ENCODE data around the gene IL22RA2. TPM values are rescaled to one million over a fixed set of nuclear protein-coding genes. Genes with fewer than 3 reads are reported as not detected.

Gene IL22RA2
- total and polyA plus RNA-seq, 2 experiments from 2014 or later = not detected

- in situ Hi-C loops (cut with MboI) = no loop called here
- no peaks in the 10 kb centered on the region for H3F3A ChIP-seq (ENCODE audit: insufficient read depth)
- DNase-seq = no peak
- H3K27ac ChIP-seq = no peak overlapping the region
- H3K4me2 ChIP-seq (ENCODE audit: unreplicated experiment) = no peak overlapping the region
- H3K4me3 ChIP-seq = no peak overlapping the region
- peaks cover 7% of the 10 kb centered on the region; the same call in 1 of the 2 replicates for H3K79me2 ChIP-seq (ENCODE audit: insufficient read depth)
- H3K9me3 ChIP-seq (ENCODE audit: low read depth) = no peaks in the 10 kb centered on the region
- H4K20me1 ChIP-seq (ENCODE audit: insufficient read depth) = no peaks in the 10 kb centered on the region
- H3K36me3 ChIP-seq (ENCODE audit: low read depth) = peaks cover 69% of the 10 kb centered on the region
- no peaks in the 10 kb centered on the region for H3K4me1 ChIP-seq (ENCODE audit: insufficient read depth)
- H3K9ac ChIP-seq = no peak overlapping the region
- 95 to 100% methylated on average over 1 of the region's 1 CpG for WGBS, 2 experiments (ENCODE audit: low coverage in 1 of 2, low lambda C conversion rate in 2 of 2, missing lambda C conversion rate in 2 of 2)
- TF ChIP-seq EZH2 (IDR thresholded peaks at IDR 0.05; ENCODE audit: insufficient read depth, poor library complexity, severe bottlenecking) (no peak), EZH2phosphoT487 (IDR thresholded peaks at IDR 0.05; ENCODE audit: insufficient read depth, low read depth) (no peak)
- H3K9me2 ChIP-seq (ENCODE audit: insufficient read depth) = no peaks in the 10 kb centered on the region
- H3K27me3 ChIP-seq (replicated peaks; ENCODE audit: insufficient read depth) = no peaks in the 10 kb centered on the region
- no peak overlapping the region for H2AFZ ChIP-seq
Measured at GRCh38 chr6:137201006-137201405, 27.6 kb upstream of the IL22RA2 start.

- Histone ChIP-seq H3K36me3 (ENCODE audit: low read depth) (peaks cover 62% of the 10 kb centered on the region), H4K20me1 (ENCODE audit: insufficient read depth) (no peaks in the 10 kb centered on the region), H3K4me2 (ENCODE audit: unreplicated experiment) (no peak overlapping the region), H3K79me2 (ENCODE audit: insufficient read depth) (0 out of 2 replicates have a peak, but pooled peaks cover under 1% of the 10 kb centered on the region), H3K9me3 (ENCODE audit: low read depth) (no peaks in the 10 kb centered on the region), H3K4me1 (ENCODE audit: insufficient read depth) (no peaks in the 10 kb centered on the region), H3K4me3 (no peak overlapping the region), H3F3A (ENCODE audit: insufficient read depth) (no peaks in the 10 kb centered on the region), H3K9ac (no peak overlapping the region), H2AFZ (no peak overlapping the region), H3K27ac (no peak overlapping the region), H3K27me3 (replicated peaks; ENCODE audit: insufficient read depth) (no peaks in the 10 kb centered on the region), H3K9me2 (ENCODE audit: insufficient read depth) (no peaks in the 10 kb centered on the region)
- 79 to 84% methylated on average over 4 of the region's 4 CpGs for WGBS, 2 experiments (ENCODE audit: low coverage in 1 of 2, low lambda C conversion rate in 2 of 2, missing lambda C conversion rate in 2 of 2)
- DNase-seq = no peak
- in situ Hi-C loops (cut with MboI) = no loop called here
- TF ChIP-seq EZH2 (IDR thresholded peaks at IDR 0.05; ENCODE audit: insufficient read depth, poor library complexity, severe bottlenecking) = no peak
- TF ChIP-seq EZH2phosphoT487 (IDR thresholded peaks at IDR 0.05; ENCODE audit: insufficient read depth, low read depth) = no peak
Measured at GRCh38 chr6:137200288-137200687, 26.8 kb upstream of the IL22RA2 start.

DNA sequence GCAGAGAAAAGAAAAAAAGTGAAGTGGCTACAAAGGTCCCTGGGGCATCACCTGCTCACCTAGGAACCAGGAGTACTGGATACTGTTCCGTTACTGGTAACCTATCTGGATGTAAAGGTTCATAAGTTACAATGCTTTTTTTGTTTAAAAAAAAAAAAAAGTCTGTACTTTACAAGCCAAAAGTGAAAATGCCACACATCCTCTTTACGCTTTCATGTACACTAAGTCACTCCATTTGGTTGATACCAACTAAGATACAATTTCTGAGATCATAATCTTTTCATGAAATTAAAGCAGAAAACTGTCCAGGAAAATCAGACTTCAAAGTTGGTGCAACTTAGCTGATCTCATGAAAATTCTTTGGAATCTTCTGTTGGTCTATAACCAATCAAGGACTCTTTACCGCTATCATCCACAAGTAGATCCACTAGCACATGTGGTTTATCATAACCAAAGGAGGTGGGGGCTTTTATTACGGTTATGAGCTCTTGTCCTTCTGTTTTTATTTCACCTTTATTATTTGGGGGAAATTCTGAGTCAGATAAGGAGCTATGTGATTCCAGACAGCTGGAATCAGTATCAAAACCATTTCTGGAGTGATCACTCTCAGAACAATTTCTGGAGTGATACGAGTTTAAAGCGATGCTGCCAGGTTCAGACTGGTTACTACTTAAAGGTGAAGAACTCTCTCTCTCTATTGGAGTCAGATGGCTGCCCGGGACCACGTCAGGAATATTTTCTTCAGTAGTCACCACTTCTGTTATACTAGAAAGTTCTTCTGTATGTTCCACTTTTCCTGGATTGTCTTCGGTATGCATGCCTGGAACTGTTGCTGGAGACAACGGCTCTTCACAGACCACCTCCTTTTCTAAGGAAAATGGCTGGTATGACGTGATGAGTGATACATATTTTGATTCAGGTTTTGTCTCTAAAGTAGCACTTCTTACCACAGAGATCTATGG, 24.5 kb upstream of the IL22RA2 start:
- Histone ChIP-seq H2AFZ (no peak overlapping the region), H3F3A (ENCODE audit: insufficient read depth) (no peaks in the 10 kb centered on the region), H3K36me3 (ENCODE audit: low read depth) (peaks cover 41% of the 10 kb centered on the region), H3K27ac (no peak overlapping the region), H3K4me2 (ENCODE audit: unreplicated experiment) (no peak overlapping the region), H3K9me3 (ENCODE audit: low read depth) (no peaks in the 10 kb centered on the region), H3K27me3 (replicated peaks; ENCODE audit: insufficient read depth) (no peaks in the 10 kb centered on the region), H3K4me3 (no peak overlapping the region), H3K79me2 (ENCODE audit: insufficient read depth) (no peaks in the 10 kb centered on the region), H4K20me1 (ENCODE audit: insufficient read depth) (no peaks in the 10 kb centered on the region), H3K9me2 (ENCODE audit: insufficient read depth) (no peaks in the 10 kb centered on the region), H3K4me1 (ENCODE audit: insufficient read depth) (no peaks in the 10 kb centered on the region), H3K9ac (no peak overlapping the region)
- no peak for DNase-seq
- in situ Hi-C loops (cut with MboI) = no loop called here
- 95% methylated on average over 11 of the region's 11 CpGs for WGBS, 2 experiments (ENCODE audit: low coverage in 1 of 2, low lambda C conversion rate in 2 of 2, missing lambda C conversion rate in 2 of 2)
- TF ChIP-seq EZH2 (IDR thresholded peaks at IDR 0.05; ENCODE audit: insufficient read depth, poor library complexity, severe bottlenecking) (no peak), EZH2phosphoT487 (IDR thresholded peaks at IDR 0.05; ENCODE audit: insufficient read depth, low read depth) (no peak)

- H3K9me3 ChIP-seq (ENCODE audit: low read depth) = peaks cover 3% of the 10 kb centered on the region
- no peaks in the 10 kb centered on the region for H3K79me2 ChIP-seq (ENCODE audit: insufficient read depth)
Measured at GRCh38 chr6:137193256-137194070, 20.0 kb upstream of the IL22RA2 start.

More at GRCh38 chr6:137193256-137194070, 20.0 kb upstream of the IL22RA2 start:
- Histone ChIP-seq H2AFZ (no peak overlapping the region), H3K27ac (no peak overlapping the region), H3F3A (ENCODE audit: insufficient read depth) (no peaks in the 10 kb centered on the region), H3K36me3 (ENCODE audit: low read depth) (peaks cover 15% of the 10 kb centered on the region), H3K27me3 (replicated peaks; ENCODE audit: insufficient read depth) (no peaks in the 10 kb centered on the region), H3K4me1 (ENCODE audit: insufficient read depth) (no peaks in the 10 kb centered on the region), H3K9me2 (ENCODE audit: insufficient read depth) (no peaks in the 10 kb centered on the region), H4K20me1 (ENCODE audit: insufficient read depth) (no peaks in the 10 kb centered on the region), H3K4me2 (ENCODE audit: unreplicated experiment) (no peak overlapping the region), H3K4me3 (no peak overlapping the region), H3K9ac (no peak overlapping the region)
- TF ChIP-seq EZH2phosphoT487 (IDR thresholded peaks at IDR 0.05; ENCODE audit: insufficient read depth, low read depth) = no peak
- TF ChIP-seq EZH2 (IDR thresholded peaks at IDR 0.05; ENCODE audit: insufficient read depth, poor library complexity, severe bottlenecking) = no peak
- 53 to 54% methylated on average over 5 of the region's 5 CpGs for WGBS, 2 experiments (ENCODE audit: low coverage in 1 of 2, low lambda C conversion rate in 2 of 2, missing lambda C conversion rate in 2 of 2)
- no peak for DNase-seq
- in situ Hi-C loops (cut with MboI) = no loop called here
